Activated CD4-positive, alpha-beta T cell treated with anti-CD3 and anti-CD28 coated beads, Interleukin-10, Interleukin-2, amounts not matched to agents 100 ng/mL and 50 ng/mL, durations not matched to agents 16 hours and 8 hours (primary cell): Measurements from ENCODE around the gene PKLR.
"Not testable (repeated sequence)": the region's sequence is repeated elsewhere in the genome, so short reads cannot be mapped to it uniquely, and the experiment has no call there.

Experiments
- DNase-seq: peaks from one replicate; pipeline ENCODE4 v3.0.0-alpha.2; 2020

PKLR gene

DNA sequence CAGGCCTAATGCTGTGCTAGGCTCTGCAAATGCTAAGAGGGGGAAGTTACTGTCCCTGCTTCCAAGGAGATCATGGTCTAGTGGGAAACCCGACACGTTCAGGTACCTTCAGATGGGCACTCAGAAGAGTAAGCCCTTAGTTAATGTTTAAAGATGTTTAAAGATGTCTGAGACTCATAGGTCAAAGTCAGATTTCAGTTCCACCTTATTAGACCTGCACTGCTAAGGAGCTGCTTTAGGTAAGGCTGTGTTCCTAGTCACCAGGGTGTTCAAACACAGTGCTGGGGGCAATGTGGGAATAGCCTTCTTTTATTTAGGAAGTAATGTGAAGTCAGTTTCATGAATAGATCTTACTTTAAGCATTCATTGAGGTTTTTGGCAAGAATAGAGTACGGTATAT, 15.7 kb upstream of the PKLR start:
- DNase-seq, result no peak

DNA sequence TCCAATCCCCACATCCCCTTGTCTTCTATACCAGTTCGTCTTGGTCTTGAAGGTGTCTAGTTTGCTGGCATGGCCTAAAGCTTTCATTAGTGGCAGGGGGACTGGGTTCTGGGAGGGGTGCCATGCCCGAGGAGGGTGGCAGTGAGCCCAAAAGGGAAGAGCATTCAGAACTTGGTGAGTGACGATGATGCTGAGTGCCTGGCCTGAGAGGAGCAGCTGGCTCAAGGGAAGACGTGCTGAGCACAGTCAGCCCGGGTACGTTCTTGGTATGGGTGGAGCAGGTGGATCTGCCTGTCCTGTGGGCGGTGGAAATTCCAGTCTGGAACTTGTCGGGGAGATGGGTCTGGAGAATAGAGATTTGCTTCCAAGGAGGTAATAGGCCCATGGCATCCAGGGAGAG, 12.0 kb upstream of the PKLR start:
- DNase-seq, result no peak

DNA sequence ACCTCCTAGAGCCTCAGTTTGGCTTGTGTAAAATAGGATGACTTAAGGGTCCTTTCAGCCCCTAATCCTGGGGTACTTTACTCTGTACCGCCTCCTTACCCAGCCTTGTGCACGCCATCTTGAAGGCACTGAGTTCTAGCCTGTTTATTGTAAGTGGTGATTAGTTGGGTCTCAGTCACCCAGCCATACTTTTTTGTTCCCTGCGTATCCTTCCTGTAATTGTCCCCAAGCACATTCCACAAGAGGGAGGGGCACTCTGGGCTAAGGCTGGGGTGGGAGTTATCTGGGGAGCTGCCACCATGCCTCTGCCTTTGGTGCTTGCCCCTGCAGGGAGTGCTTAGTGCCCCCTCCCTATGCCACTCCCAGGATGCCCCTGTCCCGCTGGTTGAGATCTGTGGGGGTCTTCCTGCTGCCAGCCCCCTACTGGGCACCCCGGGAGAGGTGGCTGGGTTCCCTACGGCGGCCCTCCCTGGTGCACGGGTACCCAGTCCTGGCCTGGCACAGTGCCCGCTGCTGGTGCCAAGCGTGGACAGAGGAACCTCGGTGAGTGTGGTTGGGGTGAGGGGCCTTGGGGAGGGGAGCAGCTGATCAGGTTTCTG, 8.3 kb upstream of the PKLR start:
- peak; percentile 28 for DNase-seq

DNA sequence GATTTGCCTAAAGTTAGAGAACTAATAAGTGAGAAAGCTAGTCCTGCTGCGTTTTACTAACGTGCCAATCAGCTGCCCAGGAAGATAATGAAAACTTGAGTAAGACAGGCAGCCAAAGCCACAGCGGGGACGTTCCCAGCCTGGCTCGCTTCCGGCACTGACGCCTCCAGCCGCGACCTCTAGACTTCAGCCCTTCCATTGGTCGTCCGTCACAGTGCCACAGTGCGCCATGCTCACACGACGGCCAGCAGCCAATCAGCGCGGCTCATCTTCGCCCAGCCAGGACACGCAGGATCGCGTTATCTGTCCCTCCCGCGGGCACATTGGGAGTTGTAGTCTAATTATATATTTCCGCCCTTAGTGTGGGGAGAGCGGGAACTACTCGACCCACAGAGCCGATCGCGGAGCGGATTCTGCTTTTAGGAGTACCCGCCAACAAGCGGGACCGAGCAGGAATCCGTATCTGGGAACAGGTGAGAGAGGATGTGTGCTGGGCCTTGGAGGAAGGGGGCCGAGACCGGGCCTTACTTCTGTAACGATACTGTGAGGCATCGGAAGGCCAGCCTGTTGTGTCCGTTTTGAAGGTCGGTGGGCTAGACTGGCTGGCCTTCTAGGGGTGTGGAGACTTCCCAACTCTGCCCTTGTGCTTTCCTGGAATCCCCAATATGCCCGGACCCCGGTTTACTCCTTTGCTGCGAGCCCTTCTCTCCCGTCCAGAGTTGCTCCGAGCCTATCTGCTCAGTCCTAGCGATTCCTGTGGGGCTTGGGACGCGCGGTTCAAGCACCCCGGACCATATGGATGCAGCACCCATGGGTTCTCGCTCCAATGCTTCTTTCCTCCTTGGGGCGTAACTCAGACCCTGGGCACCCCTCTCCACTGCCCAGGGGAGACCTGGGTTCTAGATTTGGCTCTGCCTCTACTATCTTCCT, 7.5 kb upstream of the PKLR start, which contains the start of gene FDPS:
Gene FDPS, plus strand, starts transcription at position 374 of the 930 bp plus-strand sequence. CDS start 924 bp downstream, outside the sequence.
- peak; percentile 100 for DNase-seq

DNA sequence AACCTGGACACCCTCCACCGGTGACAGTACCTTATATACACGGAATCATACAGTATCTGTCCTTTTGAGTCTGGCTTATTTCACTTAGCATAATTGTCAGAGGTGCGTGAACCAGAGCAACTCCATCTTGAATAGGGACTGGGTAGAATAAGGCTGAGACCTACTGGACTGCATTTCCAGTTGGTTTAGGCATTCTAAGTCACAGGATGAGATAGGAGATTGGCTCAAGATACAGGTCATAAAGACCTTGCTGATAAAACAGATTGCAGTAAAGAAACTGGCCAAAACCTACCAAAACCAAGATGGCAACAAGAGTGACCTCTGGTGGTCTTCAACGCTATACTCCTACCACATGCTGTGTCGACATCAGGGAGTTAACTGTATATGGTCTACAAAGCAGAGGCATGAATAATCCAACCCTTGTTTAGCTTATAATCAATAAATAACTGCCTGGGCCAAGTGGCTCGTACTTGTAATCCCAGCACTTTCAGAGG, 6.1 kb upstream of the PKLR start:
- DNase-seq, result peak; percentile 45

DNA sequence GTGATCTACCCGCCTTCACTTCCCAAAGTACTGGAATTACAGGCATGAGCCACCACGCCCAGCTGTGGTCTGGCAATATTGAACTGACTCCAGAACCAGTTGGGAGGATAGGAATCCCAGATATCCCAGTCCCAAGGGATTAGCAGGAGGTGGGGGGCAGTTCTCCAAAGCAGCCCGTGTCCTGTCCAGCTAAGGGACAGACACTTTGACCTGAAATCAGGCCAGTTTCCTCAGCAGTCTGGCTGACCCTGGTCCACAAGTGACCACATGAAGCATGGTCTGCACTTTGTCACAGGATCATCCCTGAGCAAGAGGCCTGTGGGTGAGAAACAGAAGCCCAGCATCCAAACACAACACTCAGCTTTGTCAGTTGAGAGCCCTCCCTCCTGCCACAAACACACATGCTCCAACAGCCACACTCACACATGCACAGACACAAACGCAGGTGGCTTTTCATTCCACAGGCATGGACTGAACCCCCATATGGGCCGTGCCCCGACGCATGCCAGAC, 4.7 kb upstream of the PKLR start:
- DNase-seq, result no peak

DNA sequence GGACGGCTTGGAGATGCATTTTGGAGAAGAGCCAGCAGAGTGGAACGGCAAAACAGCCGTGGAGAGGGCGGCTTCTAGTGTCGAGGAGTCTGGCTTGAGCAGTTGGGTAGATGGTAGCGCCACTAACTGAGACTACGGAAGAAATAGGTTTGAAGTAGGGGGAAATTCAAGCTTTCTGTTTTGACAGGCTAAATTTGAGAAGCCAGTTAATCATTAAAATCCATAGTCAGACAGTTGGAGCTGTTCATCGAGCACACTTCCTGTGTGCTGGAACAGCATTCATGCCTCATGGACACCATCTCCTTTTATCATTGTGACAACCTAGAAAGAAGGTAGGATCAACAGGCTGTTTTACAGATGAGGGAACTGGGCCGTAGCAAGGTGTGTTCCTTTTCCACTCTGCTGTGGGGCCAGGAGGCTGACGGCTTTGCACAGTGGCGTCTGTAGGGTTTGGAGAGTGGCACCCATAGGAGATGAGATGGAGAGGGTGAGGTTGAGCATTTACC, 3.4 kb upstream of the PKLR start:
- no peak for DNase-seq

DNA sequence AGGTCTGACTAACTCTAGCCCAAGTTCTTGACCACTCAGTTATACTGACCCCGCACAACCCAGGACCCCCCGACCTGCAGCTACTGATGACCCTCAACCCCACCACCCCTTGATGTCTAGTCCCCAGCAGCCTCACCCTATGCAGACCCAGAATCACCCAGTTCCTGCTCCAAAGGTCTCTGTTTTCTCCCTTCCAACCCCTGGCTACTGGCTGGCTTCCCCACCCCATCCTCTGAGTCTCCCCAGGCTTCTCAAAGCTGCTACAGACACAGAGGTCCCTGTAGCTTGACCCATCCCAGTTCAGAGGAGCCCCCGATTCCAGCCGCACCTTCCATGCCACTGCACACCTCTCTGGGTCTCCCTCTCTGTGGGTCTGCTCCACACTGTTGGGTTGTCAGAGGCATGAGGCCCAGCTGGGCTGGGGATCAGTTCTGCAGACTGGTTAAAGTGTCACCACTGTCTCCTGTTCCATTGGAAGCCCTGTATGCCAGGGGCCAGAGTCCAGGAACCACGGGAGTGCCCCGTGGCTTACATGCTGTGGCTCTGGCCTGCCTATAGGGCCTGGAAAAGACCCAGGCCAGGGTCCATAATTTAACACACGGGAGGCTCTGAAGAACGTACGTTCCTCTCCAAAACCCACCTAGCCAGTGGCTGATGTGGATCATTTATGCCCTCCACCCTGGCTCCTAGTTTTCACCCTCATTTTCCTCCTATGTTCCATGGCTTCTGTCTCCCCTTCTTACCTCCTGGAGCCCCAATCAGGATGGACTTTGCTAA, 497 bp downstream of the PKLR start:
- DNase-seq, result no peak

DNA sequence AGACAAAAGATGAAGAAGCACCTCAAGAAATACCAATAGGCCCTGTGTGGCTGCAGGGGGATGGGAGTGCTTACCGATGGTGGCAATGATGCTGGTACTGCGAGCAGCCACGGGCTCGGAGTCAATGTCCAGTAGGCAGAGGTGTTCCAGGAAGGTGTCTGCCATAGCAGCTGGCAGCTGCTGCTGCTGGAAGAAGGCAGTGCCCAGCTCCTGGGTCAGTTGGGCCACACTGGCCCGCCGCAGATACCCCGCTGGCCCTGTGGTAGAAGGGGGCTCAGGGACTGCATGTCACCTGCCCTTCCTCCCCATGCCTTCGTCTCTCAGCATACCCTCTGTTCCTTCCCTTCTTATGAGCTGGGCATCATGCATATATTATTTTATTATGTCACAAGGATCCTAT, 1.2 kb downstream of the PKLR start:
- no peak for DNase-seq

DNA sequence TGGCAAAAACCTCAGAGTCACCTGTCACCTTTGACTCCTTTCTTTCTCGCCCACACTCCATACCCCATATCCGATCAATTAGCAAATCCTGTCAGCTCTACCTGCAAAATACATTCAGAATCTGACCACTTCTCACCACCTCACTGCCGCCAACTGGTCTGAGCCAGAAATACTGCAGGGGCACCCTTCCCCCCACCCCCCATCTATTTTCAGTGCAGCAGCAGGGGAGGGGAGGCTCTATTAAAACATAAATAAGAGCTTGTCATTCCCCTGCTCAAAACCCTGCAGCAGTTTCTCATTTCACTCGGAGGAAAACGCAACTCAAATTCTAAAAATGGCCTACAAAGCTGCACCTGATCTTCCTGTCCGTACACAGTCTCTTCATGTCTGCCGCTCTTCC, 3.9 kb downstream of the PKLR start:
- DNase-seq, result no peak

DNA sequence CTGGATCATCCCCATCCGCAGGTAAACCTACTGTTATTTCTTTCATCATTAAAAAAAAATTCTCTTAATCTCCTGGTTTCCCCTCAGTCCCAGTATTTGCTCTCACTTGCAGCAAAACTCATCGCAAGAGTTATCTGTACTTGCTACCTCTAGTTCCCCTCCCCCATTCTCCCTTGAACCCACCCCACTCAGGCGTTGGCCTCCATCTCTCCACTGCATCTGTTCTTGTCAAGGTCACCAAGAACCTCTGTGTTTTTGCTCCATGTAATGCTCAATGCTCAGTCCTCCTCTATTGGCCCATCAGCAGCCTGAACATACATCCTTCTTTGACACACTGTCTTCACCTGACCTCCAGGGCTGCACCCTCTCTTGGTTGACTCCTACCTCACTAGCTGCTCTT, 4.6 kb downstream of the PKLR start:
- no peak for DNase-seq

DNA sequence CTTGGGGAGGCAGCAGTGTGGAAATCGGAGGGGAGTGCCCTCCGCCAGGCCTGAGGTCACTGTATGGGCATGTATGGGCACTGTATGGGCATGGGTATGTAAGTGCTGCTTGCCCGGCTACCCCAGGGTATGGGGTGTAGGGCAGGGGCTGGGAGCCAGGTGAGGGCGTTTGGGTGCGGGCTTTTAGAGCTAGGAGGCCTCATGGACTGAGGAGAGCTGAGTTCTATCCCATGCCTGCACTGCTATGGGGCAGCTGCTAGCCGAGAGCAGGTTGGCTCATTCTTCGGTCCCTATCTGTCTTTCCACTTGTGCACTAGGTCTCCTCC, 5.3 kb downstream of the PKLR start:
- DNase-seq, result no peak

DNA sequence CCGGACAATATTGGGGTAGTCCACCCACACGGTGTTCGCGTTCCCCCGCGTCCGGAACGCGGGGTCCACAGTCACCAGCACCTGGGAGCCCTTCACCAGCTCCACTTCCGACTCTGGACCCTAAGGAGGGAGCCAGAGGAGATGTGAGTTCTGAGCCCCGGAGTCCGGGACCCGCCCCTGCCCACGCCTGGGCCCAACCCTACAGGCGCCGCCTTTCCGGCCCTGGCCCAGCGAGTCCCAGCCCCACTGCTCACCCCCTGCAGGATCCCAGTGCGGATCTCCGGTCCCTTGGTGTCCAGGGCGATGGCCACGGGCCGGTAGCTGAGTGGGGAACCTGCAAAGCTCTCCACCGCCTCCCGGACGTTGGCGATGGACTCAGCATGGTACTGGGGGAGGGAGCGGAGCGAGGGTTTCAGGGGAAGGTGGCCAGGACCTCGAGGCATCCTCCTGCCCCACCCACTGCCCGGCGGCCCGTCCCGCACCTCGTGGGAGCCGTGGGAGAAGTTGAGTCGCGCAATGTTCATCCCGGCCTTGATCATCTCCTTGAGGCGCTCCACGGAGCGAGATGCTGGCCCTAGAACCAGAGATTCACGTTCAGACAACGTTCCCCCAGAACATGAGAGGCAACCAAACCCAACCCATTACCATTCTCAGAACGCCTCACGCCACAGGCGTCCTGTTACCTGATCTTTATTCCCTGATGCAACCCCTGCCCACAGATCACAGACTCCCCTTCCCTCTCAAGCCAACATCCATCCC, 5.9 kb downstream of the PKLR start:
- DNase-seq, result no peak

DNA sequence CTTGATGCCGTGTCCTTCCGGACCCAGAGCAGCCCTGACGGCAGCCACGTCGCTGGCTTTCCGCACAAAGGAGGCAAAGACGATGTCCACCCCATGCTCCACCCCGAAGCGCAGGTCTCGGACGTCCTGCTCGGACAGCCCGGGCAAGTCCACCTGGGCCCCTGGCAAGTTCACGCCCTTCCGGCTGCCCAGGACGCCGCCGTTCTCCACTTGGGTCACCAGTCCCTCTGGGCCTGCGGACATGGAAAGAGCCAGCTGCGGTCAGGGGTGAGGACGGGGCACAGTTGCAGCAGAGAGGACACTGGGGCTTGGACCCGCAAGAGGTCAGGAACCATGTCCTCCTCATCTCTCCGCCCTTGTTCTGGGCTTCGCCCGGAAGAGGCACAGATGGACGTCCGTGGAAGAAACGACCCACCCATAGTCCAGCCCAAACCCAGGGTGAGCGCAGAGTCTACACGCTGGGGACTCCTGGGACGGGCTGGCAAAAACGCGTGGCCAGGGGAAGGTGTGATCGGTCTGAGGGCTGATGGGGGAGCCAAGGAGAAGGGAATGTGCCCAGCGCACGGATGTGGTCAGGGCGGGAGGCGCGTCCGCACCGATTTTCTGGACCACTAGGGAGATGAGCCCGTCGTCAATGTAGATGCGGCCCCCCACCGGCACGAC, 6.6 kb downstream of the PKLR start:
- DNase-seq, result no peak

DNA sequence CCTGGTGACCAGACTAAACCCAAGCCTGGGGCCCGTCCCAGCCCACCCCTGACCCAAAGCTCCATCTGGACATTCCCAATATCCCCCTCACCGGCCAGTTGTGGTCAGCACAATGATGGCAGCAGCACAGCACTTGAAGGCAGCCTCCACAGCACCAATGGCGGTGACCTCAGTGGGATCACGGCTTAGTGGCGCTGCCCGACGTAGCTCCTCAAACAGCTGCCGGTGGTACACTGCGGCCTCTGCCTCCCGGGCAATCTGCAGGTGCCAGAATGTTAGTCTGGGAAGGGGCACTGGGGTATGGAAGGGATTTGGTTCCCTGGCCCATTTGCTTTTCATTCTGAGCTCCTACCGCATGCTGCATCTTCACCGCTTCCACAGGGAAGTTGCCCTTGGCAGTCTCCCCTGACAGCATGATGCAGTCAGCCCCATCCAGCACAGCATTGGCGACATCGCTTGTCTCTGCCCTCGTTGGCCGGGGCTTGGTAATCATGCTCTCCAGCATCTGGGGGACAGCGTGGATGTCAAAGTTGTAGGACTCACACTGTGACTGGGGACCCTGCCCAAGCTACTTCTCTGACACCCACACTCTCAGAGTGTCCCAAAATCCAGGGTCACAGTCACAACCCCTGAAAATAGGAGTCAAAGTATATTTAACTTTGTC, 8.0 kb downstream of the PKLR start:
- no peak for DNase-seq

DNA sequence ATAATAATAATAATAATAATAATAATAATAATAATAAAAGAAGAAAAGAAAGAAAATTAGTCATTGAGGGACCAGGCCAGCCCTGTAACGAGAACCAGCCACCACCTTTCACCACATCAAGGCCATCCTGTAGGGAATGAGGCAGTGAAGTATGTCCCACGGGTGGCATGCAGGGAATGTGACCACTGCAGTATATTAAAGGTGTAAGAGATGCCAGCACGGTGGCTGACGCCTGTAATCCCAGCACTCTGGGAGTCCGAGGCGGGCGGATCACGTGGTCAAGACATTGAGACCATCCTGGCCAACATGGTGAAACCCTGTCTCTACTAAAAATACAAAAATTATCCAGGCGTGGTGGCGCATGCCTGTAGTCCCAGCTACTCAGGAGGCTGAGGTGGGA, 10.2 kb downstream of the PKLR start:
- DNase-seq, result not testable (repeated sequence)

DNA sequence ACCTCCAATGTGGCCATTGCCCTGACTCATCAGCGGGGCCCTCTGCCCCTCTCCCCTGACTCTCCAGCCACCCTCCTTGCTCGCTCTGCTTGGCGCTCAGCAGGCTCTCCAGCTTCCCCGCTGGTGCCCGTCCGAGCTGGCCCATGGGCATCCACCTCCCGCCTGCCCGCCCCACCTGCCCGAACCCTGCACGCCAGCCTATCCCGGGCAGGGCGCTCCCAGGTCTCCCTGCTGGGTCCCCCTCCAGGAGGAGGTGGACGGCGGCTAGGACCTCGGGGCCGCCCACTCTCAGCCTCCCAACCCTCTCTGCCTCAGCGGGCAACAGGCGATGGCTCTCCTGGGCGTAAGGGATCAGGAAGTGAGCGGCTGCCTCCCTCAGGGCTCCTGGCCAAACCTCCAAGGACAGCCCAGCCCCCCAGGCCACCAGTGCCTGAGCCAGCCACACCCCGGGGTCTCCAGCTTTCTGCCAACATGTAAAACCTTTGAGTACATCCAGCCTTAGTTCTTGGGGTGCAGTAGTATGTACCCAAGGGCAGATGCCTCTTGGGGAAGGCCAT, 13.2 kb downstream of the PKLR start:
- no peak for DNase-seq

DNA sequence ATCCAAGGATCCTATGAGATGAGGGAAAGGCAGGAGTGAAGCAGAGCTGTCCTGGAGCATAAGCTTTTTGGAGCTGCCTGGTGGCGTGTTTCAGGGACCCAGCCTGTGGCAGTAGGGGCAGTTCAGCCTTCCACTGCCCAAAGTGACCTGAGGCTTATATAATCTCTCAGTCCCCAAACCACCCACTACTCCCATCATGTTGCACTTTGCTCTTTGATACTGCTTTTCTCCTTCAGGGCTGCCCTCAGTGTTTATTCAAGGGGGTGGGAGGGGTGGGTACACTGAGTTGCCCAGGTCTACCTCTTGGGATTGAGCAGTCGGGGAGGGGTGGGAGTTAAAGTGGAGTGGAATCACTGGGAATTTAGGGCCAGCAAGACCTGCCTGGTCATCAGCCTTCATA, 14.7 kb downstream of the PKLR start:
- no peak for DNase-seq

DNA sequence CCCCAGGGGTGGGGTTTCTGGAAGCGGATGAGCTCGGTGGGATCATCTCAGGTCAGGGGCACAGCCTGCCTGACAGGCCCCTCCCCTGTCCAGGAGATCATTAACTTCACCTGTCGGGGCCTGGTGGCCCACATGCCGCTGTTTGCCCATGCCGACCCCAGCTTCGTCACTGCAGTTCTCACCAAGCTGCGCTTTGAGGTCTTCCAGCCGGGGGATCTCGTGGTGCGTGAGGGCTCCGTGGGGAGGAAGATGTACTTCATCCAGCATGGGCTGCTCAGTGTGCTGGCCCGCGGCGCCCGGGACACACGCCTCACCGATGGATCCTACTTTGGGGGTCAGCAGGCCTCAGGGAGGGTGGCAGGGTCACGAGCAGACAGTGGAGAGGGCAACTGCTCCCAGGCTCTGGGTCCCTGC, 15.6 kb downstream of the PKLR start:
- no peak for DNase-seq

DNA sequence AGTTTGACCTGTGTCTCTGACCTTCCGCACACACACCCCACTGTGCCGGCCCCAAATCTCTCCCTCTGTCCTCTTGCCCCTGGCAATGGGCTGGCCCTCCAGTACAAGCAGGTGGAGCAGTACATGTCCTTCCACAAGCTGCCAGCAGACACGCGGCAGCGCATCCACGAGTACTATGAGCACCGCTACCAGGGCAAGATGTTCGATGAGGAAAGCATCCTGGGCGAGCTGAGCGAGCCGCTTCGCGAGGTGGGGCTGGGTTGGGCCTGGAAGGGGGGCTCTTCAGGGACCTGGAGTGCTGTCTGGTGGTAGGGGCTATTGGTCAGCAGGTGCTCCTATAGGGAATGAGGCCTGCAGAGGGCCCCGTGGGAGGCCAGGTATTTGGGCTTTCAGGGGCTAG, 16.2 kb downstream of the PKLR start:
- DNase-seq, result no peak

DNA sequence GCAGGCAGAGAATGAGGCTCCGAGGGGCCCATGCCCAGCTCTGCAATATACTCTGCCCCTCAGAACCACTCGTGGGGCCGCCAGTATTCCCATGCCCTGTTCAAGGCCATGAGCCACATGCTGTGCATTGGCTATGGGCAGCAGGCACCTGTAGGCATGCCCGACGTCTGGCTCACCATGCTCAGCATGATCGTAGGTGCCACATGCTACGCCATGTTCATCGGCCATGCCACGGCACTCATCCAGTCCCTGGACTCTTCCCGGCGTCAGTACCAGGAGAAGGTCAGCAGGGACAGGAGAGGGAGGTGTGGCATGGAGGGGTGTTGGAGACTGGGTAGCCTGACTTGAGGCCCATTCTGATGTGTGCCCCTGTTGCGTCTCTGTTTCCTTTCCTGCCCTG, 16.8 kb downstream of the PKLR start:
- DNase-seq, result no peak
